AG04449 (cell line): ENCODE data around the gene TPSD1.

Source experiments
- CTCF ChIA-PET: fragments of 350-600 bp; formaldehyde crosslinking; extraction: SDS; loops from one replicate; lab custom pipeline; 2021; ENCODE audit warnings: antibody characterized with exemption; lab: Yijun Ruan, JAX
- POLR2A ChIA-PET: fragments of 400-600, 350-600 bp; formaldehyde crosslinking; extraction: SDS; loops from one replicate; lab custom pipeline; 2020; ENCODE audit warnings: antibody characterized with exemption, inconsistent platforms; lab: Yijun Ruan, JAX
- DNase-seq: peaks from one replicate; pipeline ENCODE4 v3.0.0-alpha.2; 2010; ENCODE audit warnings: low read depth, low spot score
- H3K4me3 ChIP-seq: 2 replicates; pipeline ENCODE4 v1.5.1; 2011; ENCODE audit warnings: low read depth, mild to moderate bottlenecking, control low read depth, low read length
- CTCF ChIP-seq: IDR thresholded peaks from one replicate; pipeline ENCODE4 v1.5.1; 2011; ENCODE audit warnings: mild to moderate bottlenecking, moderate library complexity, low read length, control low read depth, inconsistent platforms; ENCODE audit not compliant: insufficient read depth; ENCODE audit errors: missing control alignments

The TPSD1 gene

GRCh38 chr16:1211451-1212268 is 44.2 kb upstream of the TPSD1 start:
- DNase-seq: no peak
- ChIA-PET POLR2A (no interaction called here), CTCF (no interaction called here)
- no peak for TF ChIP-seq CTCF
- H3K4me3 ChIP-seq: no peak overlapping the region

- no peak for DNase-seq
- TF ChIP-seq CTCF: no peak
- ChIA-PET CTCF (no interaction called here), POLR2A (no interaction called here)
- H3K4me3 ChIP-seq: no peak overlapping the region
These were observed 43.2 kb upstream of the TPSD1 start for GRCh38 chr16:1212616-1213194.

DNA sequence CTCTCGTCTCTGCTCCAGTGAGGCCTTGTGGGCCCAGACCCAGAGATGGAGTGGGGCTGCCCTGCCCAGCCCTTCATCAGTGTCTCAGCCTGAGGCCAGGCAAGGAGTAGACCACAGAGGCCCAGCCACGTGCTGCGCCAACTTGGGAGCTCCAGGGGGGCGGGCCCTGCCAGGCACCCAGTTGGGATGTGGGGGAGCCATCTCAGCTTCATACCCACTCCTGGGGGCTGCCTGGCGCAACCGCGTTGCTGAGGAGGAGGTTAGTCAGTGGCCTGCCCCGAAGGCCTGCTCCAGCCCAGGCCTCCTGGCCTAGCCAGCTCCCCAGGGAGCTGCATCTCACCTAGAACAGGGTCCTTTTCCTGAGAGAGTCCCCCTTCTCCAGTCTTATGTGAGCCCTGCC is 42.6 kb upstream of the TPSD1 start:
- DNase-seq: no peak
- TF ChIP-seq CTCF: no peak

GRCh38 chr16:1213796-1214372 is 42.0 kb upstream of the TPSD1 start:
- ChIA-PET POLR2A (no interaction called here), CTCF (no interaction called here)
- H3K4me3 ChIP-seq: no peak overlapping the region
- no peak for TF ChIP-seq CTCF
- no peak for DNase-seq

More for the DNA sequence above, 42.6 kb upstream of the TPSD1 start:
- CTCF ChIA-PET: no interaction called here
- POLR2A ChIA-PET: no interaction called here
- no peak overlapping the region for H3K4me3 ChIP-seq

DNA sequence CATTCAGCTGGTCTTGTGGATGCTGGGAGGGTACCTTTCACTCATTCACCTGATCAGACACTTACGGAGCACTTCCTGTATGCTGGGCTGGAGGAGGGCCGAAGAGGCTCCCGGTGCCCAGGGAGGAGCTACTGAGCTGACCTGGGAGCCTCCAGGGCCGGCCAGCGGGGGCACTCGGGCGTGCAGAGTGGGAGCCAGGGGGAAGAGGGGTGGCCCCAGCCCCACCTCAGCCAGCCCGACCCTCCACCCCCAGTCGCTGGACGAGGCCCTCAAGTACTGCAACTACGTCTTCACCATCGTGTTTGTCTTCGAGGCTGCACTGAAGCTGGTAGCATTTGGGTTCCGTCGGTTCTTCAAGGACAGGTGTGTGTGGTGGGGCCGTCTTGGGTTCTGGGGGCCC is 41.1 kb upstream of the TPSD1 start:
- no peak for TF ChIP-seq CTCF
- ChIA-PET CTCF (no interaction called here), POLR2A (no interaction called here)
- no peak overlapping the region for H3K4me3 ChIP-seq
- DNase-seq: no peak

DNA sequence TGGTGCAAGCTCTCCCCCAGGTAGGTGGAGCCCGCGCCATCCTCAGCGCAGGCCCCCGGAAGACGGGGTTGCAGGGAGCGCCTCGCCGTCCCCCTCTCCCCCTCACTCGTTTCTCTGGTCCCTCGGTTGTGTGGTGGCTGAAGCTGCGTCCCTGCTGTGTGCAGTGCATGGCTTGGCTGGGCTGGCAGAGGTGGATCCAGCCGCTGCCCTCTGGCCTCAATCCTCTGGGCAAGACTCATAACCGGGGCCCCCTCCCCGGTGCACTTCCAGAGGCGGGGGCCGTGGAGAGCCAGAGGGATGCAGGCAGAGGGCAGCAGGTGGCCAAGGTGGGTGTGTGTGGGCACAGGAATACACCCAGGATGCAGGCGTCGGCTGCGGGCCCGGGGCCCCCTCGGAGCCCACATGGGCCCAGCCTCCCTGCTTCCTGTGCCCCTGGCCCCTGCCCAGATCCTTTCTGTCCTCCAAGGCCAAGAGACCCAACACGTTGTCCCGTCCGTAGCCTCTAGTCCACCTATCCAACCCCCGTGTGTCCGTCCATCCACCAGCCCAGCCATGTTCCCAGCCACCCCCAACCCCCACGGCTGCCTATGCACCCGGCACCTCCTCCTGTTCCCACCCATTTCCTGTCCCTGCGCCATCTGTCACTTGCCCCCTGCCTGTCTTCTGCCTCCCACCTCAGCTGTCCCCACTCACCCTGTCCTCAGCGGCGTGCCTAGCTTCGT is 40.1 kb upstream of the TPSD1 start:
- CTCF ChIA-PET: no interaction called here
- no peak for DNase-seq
- TF ChIP-seq CTCF: no peak
- POLR2A ChIA-PET: no interaction called here
- no peak overlapping the region for H3K4me3 ChIP-seq
